HG03432 (cell line): Measurements from ENCODE around the gene SHH.
"Not testable (repeated sequence)": the region's sequence is repeated elsewhere in the genome, so short reads cannot be mapped to it uniquely, and the experiment has no call there.

Source experiments
- ATAC-seq: cut with Tn5 transposase; IDR thresholded peaks from one replicate; pipeline ENCODE4 v1.9.1; 2021; ENCODE audit warnings: mild to moderate bottlenecking, moderate library complexity; ENCODE audit not compliant: unreplicated experiment

The SHH gene

GRCh38 chr7:155843426-155844018, 31.3 kb upstream of the SHH start:
- ATAC-seq: no peak

DNA sequence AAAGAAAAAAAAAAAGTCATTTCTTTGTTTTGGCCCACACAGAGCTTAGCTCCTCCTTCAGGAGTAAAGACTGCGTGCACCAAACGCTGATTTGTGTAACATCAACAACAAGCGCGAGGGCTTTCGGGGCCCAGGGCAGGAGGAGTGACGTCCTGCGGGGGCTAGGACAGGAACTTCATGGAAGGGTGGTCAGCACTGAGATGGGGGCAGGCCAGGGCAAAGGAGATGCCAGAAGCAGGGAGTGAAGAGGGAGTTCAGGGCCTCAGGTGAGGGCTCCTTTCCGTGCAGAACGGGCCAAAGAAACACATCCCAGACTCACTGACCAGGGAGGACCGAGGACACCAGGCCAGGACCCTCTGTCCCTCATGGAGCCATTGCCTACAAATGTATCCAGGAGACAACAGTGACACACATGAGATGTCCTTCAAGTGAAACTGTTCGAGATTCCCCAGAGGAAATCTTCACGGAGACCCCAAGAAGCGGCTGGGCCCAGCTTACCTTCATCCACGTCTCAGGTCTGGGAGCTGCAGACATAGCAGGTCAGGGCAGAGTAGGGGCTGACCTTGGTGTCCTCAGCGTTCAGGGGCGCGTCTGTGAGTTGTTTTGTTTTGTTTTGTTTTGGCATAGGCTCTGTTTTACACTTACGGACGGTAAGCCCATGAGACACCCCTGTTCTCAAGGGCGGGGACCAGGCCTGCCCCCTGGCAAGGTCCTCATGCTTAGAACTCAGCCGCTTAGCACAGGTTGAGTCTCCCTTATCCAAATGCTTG, 30.4 kb upstream of the SHH start:
- no peak for ATAC-seq

- ATAC-seq: no peak
Observed at GRCh38 chr7:155840909-155841308, 28.6 kb upstream of the SHH start.

GRCh38 chr7:155840262-155840885, 28.1 kb upstream of the SHH start:
- no peak for ATAC-seq

DNA sequence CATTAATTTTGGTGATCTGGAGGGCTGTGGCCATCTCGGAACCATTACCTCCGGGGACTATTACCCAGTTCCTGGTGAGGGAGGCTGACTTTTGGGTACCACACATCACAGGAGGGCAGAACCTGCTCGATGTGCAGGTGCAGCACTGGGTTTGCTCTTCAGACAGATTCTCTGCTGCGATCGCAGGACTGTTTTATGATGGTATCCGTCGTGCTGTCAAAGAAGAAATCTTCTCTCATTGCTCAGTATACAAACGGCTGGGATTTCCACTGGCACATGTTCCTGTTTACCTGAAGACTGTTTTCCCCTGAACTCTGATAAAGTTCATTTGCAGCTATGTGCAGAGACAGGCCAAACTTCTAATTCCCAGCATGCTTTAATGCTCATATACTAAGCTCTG, 27.2 kb upstream of the SHH start:
- no peak for ATAC-seq

- ATAC-seq: not testable (repeated sequence)
Observed at GRCh38 chr7:155838312-155838711, 26.0 kb upstream of the SHH start.

GRCh38 chr7:155837126-155837479, 24.8 kb upstream of the SHH start:
- ATAC-seq: no peak

- no peak for ATAC-seq
Observed at GRCh38 chr7:155836216-155837125, 24.2 kb upstream of the SHH start.

DNA sequence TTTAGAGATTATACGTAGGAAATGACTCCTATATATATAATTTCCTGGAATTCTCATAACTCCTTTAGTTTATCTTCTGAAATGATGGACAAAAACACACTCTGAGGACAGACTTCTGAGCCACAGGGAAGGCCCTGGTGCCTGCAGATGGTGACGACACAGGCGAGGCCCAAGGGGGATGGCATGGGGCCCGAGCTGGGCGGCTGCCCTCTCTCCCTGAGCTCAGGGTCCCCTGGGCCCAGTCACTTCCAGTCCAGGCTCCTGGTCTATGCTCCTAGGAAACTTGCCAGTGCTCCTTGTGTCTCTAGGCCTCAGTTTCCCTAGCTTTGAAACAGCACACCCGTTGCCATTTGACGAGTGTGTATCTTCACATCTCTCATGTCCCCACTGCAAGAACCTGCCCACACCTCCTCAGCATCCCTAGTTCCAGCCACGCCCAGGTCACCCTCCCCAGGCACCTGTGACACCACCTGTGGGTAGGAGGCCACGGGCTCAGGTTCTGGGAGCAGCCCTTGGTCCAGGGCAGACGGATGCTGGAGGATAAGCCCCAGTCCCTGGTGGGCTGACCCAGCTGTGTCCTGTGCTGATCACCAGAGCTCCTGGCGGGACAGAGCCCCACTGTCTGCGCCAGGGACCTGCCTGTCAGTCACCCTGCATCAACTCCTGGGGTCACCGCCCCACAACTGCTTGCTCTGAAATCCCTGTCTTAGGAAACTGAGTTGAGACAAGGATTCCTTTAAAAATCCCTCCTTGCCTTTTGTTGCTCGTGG, 23.4 kb upstream of the SHH start:
- no peak for ATAC-seq

GRCh38 chr7:155834486-155835048, 22.3 kb upstream of the SHH start:
- ATAC-seq: no peak

GRCh38 chr7:155833651-155834050, 21.4 kb upstream of the SHH start:
- no peak for ATAC-seq

GRCh38 chr7:155832581-155832981, 20.3 kb upstream of the SHH start:
- no peak for ATAC-seq

DNA sequence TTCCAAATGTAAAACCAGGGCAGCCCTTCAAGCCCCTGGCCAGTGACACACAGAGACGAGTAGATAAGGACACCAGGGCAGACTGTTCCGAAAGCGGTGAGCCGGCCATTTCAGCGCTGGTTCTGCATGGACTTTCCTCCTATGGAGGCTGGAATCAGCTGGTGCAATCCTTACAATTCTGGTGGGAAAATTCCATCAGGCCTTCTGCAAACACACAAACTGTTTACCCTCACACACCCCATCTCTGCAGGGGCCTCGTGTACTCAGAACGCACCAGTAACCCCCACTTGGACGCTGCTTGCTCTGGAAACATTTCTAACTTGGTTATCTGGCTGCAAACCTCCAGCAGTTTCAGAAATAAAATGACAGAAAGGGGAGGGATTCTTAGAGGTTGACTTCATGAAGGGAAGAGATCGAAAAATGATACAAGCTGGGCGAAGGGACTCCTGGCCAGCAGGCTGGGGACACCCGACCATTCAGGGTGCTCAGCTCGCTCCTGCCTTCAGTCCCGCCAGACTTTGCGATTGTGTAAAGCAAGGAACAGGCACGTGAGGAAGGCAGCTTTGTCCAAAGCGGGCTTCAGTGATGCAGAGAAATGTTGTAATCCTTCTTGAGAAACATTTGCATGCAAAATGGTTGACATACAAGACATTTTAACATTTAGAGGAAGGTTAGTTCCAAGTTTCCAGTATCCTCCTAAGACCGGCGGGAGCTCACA, 19.7 kb upstream of the SHH start:
- ATAC-seq: no peak

DNA sequence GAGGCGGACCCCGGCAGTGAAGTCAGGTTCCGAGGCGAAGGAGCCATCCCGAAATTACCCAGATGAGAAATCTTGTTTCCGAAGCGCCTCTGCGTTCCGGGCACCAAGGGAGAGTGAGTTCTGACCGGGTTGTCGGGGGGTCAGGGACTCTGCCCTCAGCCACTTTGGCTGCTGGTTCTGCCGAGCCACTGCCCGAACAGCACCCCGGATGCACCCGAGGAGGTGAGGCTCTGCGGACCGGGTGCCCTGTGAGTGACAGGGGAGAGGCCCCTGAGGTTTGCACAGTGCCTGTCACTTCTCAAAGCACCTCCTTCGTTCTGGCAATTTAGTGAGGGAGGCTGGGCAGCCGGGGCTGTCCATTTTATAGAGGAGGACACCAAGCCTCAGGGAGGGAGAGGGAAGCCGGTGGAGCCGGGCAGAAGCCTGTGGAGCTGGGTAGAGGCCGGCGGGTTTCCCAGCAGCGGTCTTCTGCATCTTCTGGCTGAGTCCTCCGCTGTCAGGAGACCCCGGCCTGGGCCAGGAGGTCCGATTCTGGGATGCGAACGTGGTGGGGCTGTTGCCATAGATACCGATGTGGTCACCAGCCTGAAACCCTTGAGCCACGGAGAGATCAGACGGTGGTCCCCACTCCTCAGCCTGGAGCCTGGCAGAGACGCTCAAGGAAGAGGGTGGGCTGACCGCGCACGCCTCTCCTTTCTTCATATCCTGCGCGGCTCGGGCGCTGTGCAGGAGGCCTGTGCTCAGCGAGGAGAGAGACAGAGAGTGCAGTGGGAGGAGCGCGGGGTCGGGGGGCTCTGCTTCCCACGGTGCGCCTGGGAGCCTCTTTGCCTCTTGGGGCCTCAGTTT, 18.9 kb upstream of the SHH start:
- no peak for ATAC-seq

DNA sequence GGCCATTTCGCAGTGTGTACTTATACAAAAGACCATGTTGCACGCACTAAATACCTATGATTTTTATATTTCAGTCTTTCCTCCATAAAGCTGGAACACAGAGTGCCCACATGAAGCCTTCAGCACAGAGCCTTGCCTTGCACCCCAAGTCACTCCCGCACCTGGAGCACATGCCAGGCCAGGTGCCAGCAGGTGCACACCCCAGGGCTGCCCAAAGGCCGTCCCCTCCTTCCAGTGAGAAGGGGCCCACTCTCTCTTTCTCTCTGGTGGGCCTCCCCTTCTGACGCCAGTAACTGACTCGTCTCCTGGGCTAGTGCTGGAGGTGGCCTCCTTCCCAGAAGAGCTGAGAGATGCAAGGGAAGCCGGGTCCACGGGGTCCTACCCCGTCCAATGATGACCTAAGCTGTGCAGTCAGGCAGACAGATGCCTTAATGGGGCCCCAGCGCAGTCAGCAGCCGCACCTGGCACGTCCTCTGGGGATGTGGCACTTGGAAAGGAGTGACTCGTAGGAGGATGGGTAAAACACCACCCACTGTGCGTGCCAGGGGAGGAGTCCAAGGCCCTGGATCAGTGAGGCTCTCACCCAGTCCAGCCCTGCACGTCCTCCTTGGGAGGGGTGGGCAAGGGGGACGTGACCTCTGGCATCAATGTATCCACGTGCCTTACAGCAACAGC, 17.7 kb upstream of the SHH start:
- ATAC-seq: no peak

DNA sequence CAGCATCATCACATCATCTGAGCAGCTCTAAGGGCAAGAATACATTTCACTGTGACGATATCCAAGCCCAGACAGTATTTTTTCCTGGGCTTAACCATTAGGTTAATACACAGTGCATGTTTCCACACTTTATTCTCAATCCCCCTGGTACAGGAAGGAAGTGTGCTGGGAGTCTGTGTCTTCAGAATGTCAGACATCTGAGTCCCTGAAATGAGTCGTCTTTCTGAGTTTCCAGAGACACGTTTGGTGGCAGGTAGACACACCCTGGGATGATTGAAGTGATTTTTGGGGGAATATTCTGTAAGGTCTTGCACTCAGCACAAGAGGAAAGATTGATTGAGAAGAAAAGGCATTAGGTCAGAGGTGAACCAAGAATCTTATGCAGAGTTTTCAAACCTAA, 13.1 kb upstream of the SHH start:
- no peak for ATAC-seq

DNA sequence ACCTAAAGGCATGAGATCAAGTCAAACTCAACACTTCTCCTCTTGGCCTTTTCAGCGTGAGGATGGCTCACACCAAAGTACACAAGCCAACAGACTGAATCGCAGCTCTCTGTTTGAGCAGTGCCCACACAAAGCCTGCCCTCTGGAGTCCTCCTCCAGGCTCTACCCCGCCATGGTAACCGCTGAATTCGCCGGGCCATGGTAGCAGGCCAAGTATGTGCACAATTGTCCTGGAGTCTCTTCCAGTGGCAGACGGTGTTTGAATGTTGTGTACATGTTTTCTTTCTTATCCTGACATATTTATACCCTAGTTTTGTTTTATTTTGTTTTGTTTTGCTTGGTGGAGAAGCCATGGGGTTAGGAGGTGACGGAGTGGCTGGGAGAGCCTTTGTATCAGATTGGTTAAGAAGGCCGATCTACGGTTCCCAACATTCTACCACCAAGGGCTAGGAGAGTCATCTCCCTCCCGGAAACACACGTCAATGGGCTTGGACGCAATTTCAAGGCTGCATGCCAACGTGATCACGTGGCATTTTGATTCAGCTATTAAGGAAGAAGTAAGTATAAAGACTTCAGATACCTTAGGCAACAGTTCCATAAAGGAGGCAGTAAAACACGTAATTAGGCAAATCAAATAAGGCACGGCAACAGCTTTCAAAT, 12.1 kb upstream of the SHH start:
- ATAC-seq: no peak

- no peak for ATAC-seq
Observed at GRCh38 chr7:155821851-155822250, 9.6 kb upstream of the SHH start.
